WTC11 (cell line): Measurements from ENCODE around the gene CABCOCO1. TPM values are rescaled to one million over a fixed set of nuclear protein-coding genes. Genes with fewer than 3 reads are reported as not detected.

Source experiments
- ATAC-seq: fragments of 200-7000 bp; cut with Tn5 transposase; 2 replicates; pipeline ENCODE4 v1.10.0; 2021; ENCODE audit warnings: mild to moderate bottlenecking, moderate library complexity
- CTCF ChIA-PET: fragments of 300-600 bp; sonication (Branson Sonifier 250); formaldehyde crosslinking; loops from one replicate; lab custom pipeline; 2021; ENCODE audit warnings: antibody characterized with exemption; lab: Charles Lee
- POLR2A ChIA-PET: fragments of 350-600 bp; sonication (Branson Sonifier 250); formaldehyde crosslinking; loops from one replicate; lab custom pipeline; 2021; ENCODE audit warnings: antibody characterized with exemption; lab: Charles Lee
- DNase-seq: peaks from one replicate; pipeline ENCODE4 v3.0.0; 2021; ENCODE audit warnings: low spot score
- H3K27ac Mint-ChIP-seq: 2 replicates; pipeline ENCODE4 v1.8.0; 2021; ENCODE audit warnings: mixed read lengths
- H3K27me3 Mint-ChIP-seq: 2 replicates; pipeline ENCODE4 v1.8.0; 2021; ENCODE audit warnings: low read depth, mild to moderate bottlenecking, moderate library complexity, mixed read lengths
- H3K36me3 Mint-ChIP-seq: 2 replicates; pipeline ENCODE4 v1.8.0; 2021; ENCODE audit warnings: mixed read lengths
- H3K4me1 Mint-ChIP-seq: 2 replicates; pipeline ENCODE4 v1.8.0; 2022; ENCODE audit warnings: mixed read lengths
- H3K4me3 Mint-ChIP-seq: 2 replicates; pipeline ENCODE4 v1.8.0; 2021; ENCODE audit warnings: mild to moderate bottlenecking, moderate library complexity, mixed read lengths
- H3K9me3 Mint-ChIP-seq: 2 replicates; pipeline ENCODE4 v1.8.0; 2021; ENCODE audit warnings: mixed read lengths
- ATF6 ChIP-seq: sonication (generic); formaldehyde crosslinking; IDR thresholded peaks from 2 replicates; pipeline ENCODE4 v1.8.1; 2023; ENCODE audit warnings: mild to moderate bottlenecking, missing genetic modification reagents
- CDX4 ChIP-seq: fragments of 250-450 bp; sonication (Bioruptor Pico); IDR thresholded peaks from 2 replicates; pipeline ENCODE4 v1.9.0; 2021; ENCODE audit warnings: moderate library complexity, mild to moderate bottlenecking, inconsistent platforms, borderline replicate concordance
- ESRRA ChIP-seq: sonication (generic); formaldehyde crosslinking; IDR thresholded peaks from 2 replicates; pipeline ENCODE4 v1.8.1; 2022; ENCODE audit warnings: mild to moderate bottlenecking, missing genetic modification reagents, borderline replicate concordance
- FOXK1 ChIP-seq: sonication (generic); formaldehyde crosslinking; IDR thresholded peaks from 2 replicates; pipeline ENCODE4 v1.8.0; 2022; ENCODE audit warnings: mild to moderate bottlenecking, moderate library complexity, missing genetic modification reagents
- FOXP4 ChIP-seq: sonication (generic); formaldehyde crosslinking; IDR thresholded peaks from 2 replicates; pipeline ENCODE4 v1.8.0; 2022; ENCODE audit warnings: mild to moderate bottlenecking, missing genetic modification reagents
- GABPB1 ChIP-seq: sonication (generic); formaldehyde crosslinking; IDR thresholded peaks from 2 replicates; pipeline ENCODE4 v1.8.1; 2023; ENCODE audit warnings: mild to moderate bottlenecking, missing genetic modification reagents
- GTF2I ChIP-seq: fragments of 250-450 bp; sonication (Bioruptor Pico); conservative IDR thresholded peaks from 2 replicates; pipeline ENCODE4 v1.4.0; 2021; ENCODE audit warnings: mild to moderate bottlenecking
- JUN ChIP-seq: sonication (generic); formaldehyde crosslinking; IDR thresholded peaks from 2 replicates; pipeline ENCODE4 v1.8.0; 2023; ENCODE audit warnings: mild to moderate bottlenecking, missing genetic modification reagents
- KAT7 ChIP-seq: sonication (generic); formaldehyde crosslinking; IDR thresholded peaks from 2 replicates; pipeline ENCODE4 v1.8.1; 2023; ENCODE audit warnings: missing genetic modification reagents, mild to moderate bottlenecking, borderline replicate concordance
- NR1H2 ChIP-seq: sonication (generic); formaldehyde crosslinking; IDR thresholded peaks from 2 replicates; pipeline ENCODE4 v1.9.0; 2021; ENCODE audit warnings: mild to moderate bottlenecking, moderate library complexity, missing genetic modification reagents
- PRDM15 ChIP-seq: sonication (generic); formaldehyde crosslinking; IDR thresholded peaks from 2 replicates; pipeline ENCODE4 v1.8.0; 2022; ENCODE audit warnings: missing genetic modification reagents
- PREB ChIP-seq: sonication (generic); formaldehyde crosslinking; IDR thresholded peaks from 2 replicates; pipeline ENCODE4 v1.8.1; 2022; ENCODE audit warnings: mild to moderate bottlenecking, missing genetic modification reagents, moderate library complexity, borderline replicate concordance
- STAT6 ChIP-seq: sonication (generic); formaldehyde crosslinking; conservative IDR thresholded peaks from 2 replicates; pipeline ENCODE4 v1.8.1; 2023; ENCODE audit warnings: mild to moderate bottlenecking, low read depth, missing genetic modification reagents, moderate library complexity
- TCF7 ChIP-seq: sonication (generic); formaldehyde crosslinking; IDR thresholded peaks from 2 replicates; pipeline ENCODE4 v1.8.0; 2022; ENCODE audit warnings: mild to moderate bottlenecking, low read depth, missing genetic modification reagents, moderate library complexity
- ZNF219 ChIP-seq: sonication (generic); formaldehyde crosslinking; IDR thresholded peaks from 2 replicates; pipeline ENCODE4 v1.8.0; 2023; ENCODE audit warnings: missing genetic modification reagents, mild to moderate bottlenecking, borderline replicate concordance
- ZNF263 ChIP-seq: sonication (generic); formaldehyde crosslinking; IDR thresholded peaks from 2 replicates; pipeline ENCODE4 v1.8.1; 2022; ENCODE audit warnings: low read depth, mild to moderate bottlenecking, moderate library complexity, missing genetic modification reagents
- ZNF512 ChIP-seq: sonication (generic); formaldehyde crosslinking; IDR thresholded peaks from 2 replicates; pipeline ENCODE4 v1.8.1; 2022; ENCODE audit warnings: missing genetic modification reagents, borderline replicate concordance
- total RNA-seq: library from RNA; stranded (reverse); gene quantifications from 3 replicates; pipeline ENCODE4 v1.2.3, GENCODE V29; 2021

The CABCOCO1 gene
- total RNA-seq, 1 experiment from 2014 or later, result not detected

- TF ChIP-seq CDX4 (no peak), FOXK1 (CRISPR knock-in tag) (no peak), ZNF219 (no peak)
- Mint-ChIP-seq H3K27me3 (no peaks in the 10 kb centered on the region), H3K36me3 (no peaks in the 10 kb centered on the region), H3K4me3 (no peak overlapping the region), H3K27ac (no peak overlapping the region; the same call in 1 of the 2 replicates), H3K4me1 (peaks cover 54% of the 10 kb centered on the region), H3K9me3 (no peaks in the 10 kb centered on the region)
- ChIA-PET POLR2A (no interaction called here), CTCF (interaction anchor here (0.9 to 1.6 kb wide), 2 partner anchors 36 to 39 kb away, joined by 3 to 4 read pairs; no protein-coding TSS in a partner anchor)
- ATAC-seq, result peak; percentile 69
- no peak for DNase-seq
These were observed 19.4 kb upstream of the CABCOCO1 start for GRCh38 chr10:61643316-61643751.

GRCh38 chr10:61653699-61654098 lies 9.0 kb upstream of the CABCOCO1 start:
- no peak for DNase-seq
- no peaks in the 10 kb centered on the region for H3K36me3 Mint-ChIP-seq
- no peak for ATAC-seq
- CTCF ChIA-PET, result no interaction called here
- H3K4me3 Mint-ChIP-seq, result no peak overlapping the region
- no peaks in the 10 kb centered on the region for H3K9me3 Mint-ChIP-seq
- TF ChIP-seq JUN, result no peak
- TF ChIP-seq PRDM15 (CRISPR knock-in tag), result no peak
- no peak for TF ChIP-seq ZNF512 (CRISPR knock-in tag)
- no peak for TF ChIP-seq GABPB1 (CRISPR knock-in tag)
- TF ChIP-seq STAT6, result no peak
- TF ChIP-seq ZNF263 (CRISPR knock-in tag), result no peak
- no peaks in the 10 kb centered on the region for H3K4me1 Mint-ChIP-seq
- no peak overlapping the region for H3K27ac Mint-ChIP-seq
- H3K27me3 Mint-ChIP-seq, result no peaks in the 10 kb centered on the region
- POLR2A ChIA-PET, result no interaction called here

- no peak for DNase-seq
- Mint-ChIP-seq H3K9me3 (no peaks in the 10 kb centered on the region), H3K27me3 (no peaks in the 10 kb centered on the region), H3K36me3 (no peaks in the 10 kb centered on the region), H3K27ac (no peak overlapping the region), H3K4me3 (no peak overlapping the region), H3K4me1 (no peaks in the 10 kb centered on the region)
- ChIA-PET POLR2A (no interaction called here), CTCF (no interaction called here)
- ATAC-seq, result no peak
- no peak for TF ChIP-seq NR1H2
- TF ChIP-seq KAT7 (CRISPR knock-in tag), result no peak
- no peak for TF ChIP-seq GTF2I
- TF ChIP-seq FOXK1 (CRISPR knock-in tag), result no peak
- no peak for TF ChIP-seq TCF7 (CRISPR knock-in tag)
- TF ChIP-seq ATF6 (CRISPR knock-in tag), result no peak
- no peak for TF ChIP-seq PREB
- TF ChIP-seq ESRRA (CRISPR knock-in tag), result no peak
- TF ChIP-seq FOXP4, result no peak
These were observed 7.3 kb upstream of the CABCOCO1 start for GRCh38 chr10:61655335-61655851.
